Neural progenitor cell (in vitro differentiated cells): Measurements from ENCODE around the gene CEP104. TPM values are rescaled to one million over a fixed set of nuclear protein-coding genes. Genes with fewer than 3 reads are reported as not detected.

Experiments
- DNase-seq: peaks from one replicate; pipeline ENCODE4 v3.0.0-alpha.2; 2016; ENCODE audit warnings: low spot score
- H2AFZ ChIP-seq: fragments of 200-600 bp; sonication (generic); replicated peaks from 2 replicates; pipeline ENCODE4 v1.6.1; 2016; ENCODE audit warnings: antibody characterized with exemption
- H3F3A ChIP-seq: fragments of 200-600 bp; sonication (generic); 2 replicates; pipeline ENCODE4 v1.6.1; 2016; ENCODE audit warnings: antibody characterized with exemption, low read depth
- H3K27ac ChIP-seq: fragments of 200-600 bp; sonication (generic); 2 replicates; pipeline ENCODE4 v1.5.1; 2016; ENCODE audit warnings: mild to moderate bottlenecking
- H3K27me3 ChIP-seq: fragments of 200-600 bp; sonication (generic); 2 replicates; pipeline ENCODE4 v1.6.1; 2016; ENCODE audit warnings: mild to moderate bottlenecking, moderate library complexity
- H3K36me3 ChIP-seq: fragments of 200-600 bp; sonication (generic); 2 replicates; pipeline ENCODE4 v1.5.1; 2016
- H3K4me1 ChIP-seq: fragments of 200-600 bp; sonication (generic); 2 replicates; pipeline ENCODE4 v1.6.1; 2016; ENCODE audit warnings: mixed run types
- H3K4me2 ChIP-seq: fragments of 200-600 bp; sonication (generic); 2 replicates; pipeline ENCODE4 v1.6.1; 2016
- H3K4me3 ChIP-seq: fragments of 200-600 bp; sonication (generic); 2 replicates; pipeline ENCODE4 v1.5.1; 2016
- H3K79me2 ChIP-seq: fragments of 200-600 bp; sonication (generic); 2 replicates; pipeline ENCODE4 v1.6.1; 2016; ENCODE audit warnings: low read depth
- H3K9ac ChIP-seq: fragments of 200-600 bp; sonication (generic); 2 replicates; pipeline ENCODE4 v1.6.1; 2016
- H3K9me3 ChIP-seq: fragments of 200-600 bp; sonication (generic); 2 replicates; pipeline ENCODE4 v1.5.1; 2016; ENCODE audit warnings: low read depth
- H4K20me1 ChIP-seq: fragments of 200-600 bp; sonication (generic); 2 replicates; pipeline ENCODE4 v1.6.1; 2016; ENCODE audit warnings: low read depth
- H3K27ac Mint-ChIP-seq: 3 replicates; pipeline ENCODE4 v1.8.0; 2021; ENCODE audit warnings: mixed read lengths
- H3K27me3 Mint-ChIP-seq: 2 replicates; pipeline ENCODE4 v1.8.0; 2022; ENCODE audit warnings: low read depth, mild to moderate bottlenecking, inconsistent platforms, moderate library complexity, mixed read lengths; ENCODE audit not compliant: insufficient read depth
- H3K36me3 Mint-ChIP-seq: 3 replicates; pipeline ENCODE4 v1.8.0; 2021; ENCODE audit warnings: mixed read lengths
- H3K4me1 Mint-ChIP-seq: 3 replicates; pipeline ENCODE4 v1.8.0; 2021; ENCODE audit warnings: mixed read lengths
- H3K4me3 Mint-ChIP-seq: 3 replicates; pipeline ENCODE4 v1.8.0; 2021; ENCODE audit warnings: mild to moderate bottlenecking, moderate library complexity, mixed read lengths
- H3K9me3 Mint-ChIP-seq: 3 replicates; pipeline ENCODE4 v1.8.0; 2020; ENCODE audit warnings: mixed read lengths
- EZH2 ChIP-seq: fragments of 200-600 bp; sonication (generic); IDR thresholded peaks from 2 replicates; pipeline ENCODE4 v1.6.1; 2017; ENCODE audit warnings: antibody characterized with exemption, mild to moderate bottlenecking, moderate library complexity
- EZH2phosphoT487 ChIP-seq: fragments of 200-600 bp; sonication (generic); IDR thresholded peaks from 2 replicates; pipeline ENCODE4 v1.6.1; 2017; ENCODE audit warnings: antibody characterized with exemption
- total RNA-seq: library from RNA; depleted of rRNA; stranded (reverse); fragments of >200 nt; gene quantifications from 2 replicates; pipeline ENCODE4 v1.2.3, GENCODE V29; 2015; ENCODE audit warnings: low replicate concordance
- TF ChIP-seq, protein P1 (sequence below): fragments of 200-600 bp; sonication (generic); IDR thresholded peaks from 2 replicates; pipeline ENCODE4 v1.5.1; 2017; ENCODE audit warnings: antibody characterized with exemption, mild to moderate bottlenecking

CEP104 gene
- total RNA-seq, 1 donor from 2014 or later: 12.9 TPM

DNA sequence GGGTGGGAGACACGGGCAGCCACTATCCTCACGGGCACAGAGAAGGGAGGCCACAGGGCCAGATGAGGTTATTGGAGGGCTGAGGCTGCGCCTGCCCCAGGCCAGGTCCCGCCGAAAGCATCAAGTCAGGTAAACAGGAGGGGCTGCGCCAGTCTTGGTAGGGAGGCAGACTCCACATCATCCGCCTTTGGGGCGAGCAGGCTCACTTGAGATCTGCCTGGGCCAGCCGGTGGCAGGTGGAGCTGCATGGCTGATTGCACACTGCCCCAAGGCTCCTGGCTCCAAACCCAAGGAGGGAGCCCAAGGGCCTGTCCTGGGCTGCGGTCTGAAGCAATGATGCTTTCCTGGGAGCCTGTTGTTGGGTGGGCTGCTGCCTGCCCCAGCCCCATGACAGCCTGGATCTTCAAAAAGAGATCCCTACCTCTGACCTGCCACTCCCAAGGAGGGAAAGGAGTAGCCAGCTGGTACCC is 79.9 kb downstream of the CEP104 start:
- H3K27ac ChIP-seq: no peak overlapping the region
- Mint-ChIP-seq H3K4me1 (peaks cover 15% of the 10 kb centered on the region), H3K9me3 (no peaks in the 10 kb centered on the region), H3K36me3 (peaks cover 16% of the 10 kb centered on the region), H3K4me3 (peak overlapping the region; percentile 58), H3K27ac (peak overlapping the region; percentile 60), H3K27me3 (peaks cover 5% of the 10 kb centered on the region)
- DNase-seq: no peak
- H3K4me3 ChIP-seq: no peak overlapping the region
- H3F3A ChIP-seq: peaks cover 5% of the 10 kb centered on the region
- no peak overlapping the region for H3K9ac ChIP-seq
- H3K27me3 ChIP-seq: peaks cover 10% of the 10 kb centered on the region
- H3K79me2 ChIP-seq: no peaks in the 10 kb centered on the region
- no peaks in the 10 kb centered on the region for H3K36me3 ChIP-seq
- peaks cover 14% of the 10 kb centered on the region for H3K4me1 ChIP-seq
- H3K9me3 ChIP-seq: no peaks in the 10 kb centered on the region
- TF ChIP-seq, protein P1, sequence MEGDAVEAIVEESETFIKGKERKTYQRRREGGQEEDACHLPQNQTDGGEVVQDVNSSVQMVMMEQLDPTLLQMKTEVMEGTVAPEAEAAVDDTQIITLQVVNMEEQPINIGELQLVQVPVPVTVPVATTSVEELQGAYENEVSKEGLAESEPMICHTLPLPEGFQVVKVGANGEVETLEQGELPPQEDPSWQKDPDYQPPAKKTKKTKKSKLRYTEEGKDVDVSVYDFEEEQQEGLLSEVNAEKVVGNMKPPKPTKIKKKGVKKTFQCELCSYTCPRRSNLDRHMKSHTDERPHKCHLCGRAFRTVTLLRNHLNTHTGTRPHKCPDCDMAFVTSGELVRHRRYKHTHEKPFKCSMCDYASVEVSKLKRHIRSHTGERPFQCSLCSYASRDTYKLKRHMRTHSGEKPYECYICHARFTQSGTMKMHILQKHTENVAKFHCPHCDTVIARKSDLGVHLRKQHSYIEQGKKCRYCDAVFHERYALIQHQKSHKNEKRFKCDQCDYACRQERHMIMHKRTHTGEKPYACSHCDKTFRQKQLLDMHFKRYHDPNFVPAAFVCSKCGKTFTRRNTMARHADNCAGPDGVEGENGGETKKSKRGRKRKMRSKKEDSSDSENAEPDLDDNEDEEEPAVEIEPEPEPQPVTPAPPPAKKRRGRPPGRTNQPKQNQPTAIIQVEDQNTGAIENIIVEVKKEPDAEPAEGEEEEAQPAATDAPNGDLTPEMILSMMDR: no peak
- TF ChIP-seq EZH2phosphoT487 (no peak), EZH2 (no peak)
- H3K4me2 ChIP-seq: no peak overlapping the region
- H4K20me1 ChIP-seq: peaks cover 4% of the 10 kb centered on the region
- no peak overlapping the region for H2AFZ ChIP-seq

DNA sequence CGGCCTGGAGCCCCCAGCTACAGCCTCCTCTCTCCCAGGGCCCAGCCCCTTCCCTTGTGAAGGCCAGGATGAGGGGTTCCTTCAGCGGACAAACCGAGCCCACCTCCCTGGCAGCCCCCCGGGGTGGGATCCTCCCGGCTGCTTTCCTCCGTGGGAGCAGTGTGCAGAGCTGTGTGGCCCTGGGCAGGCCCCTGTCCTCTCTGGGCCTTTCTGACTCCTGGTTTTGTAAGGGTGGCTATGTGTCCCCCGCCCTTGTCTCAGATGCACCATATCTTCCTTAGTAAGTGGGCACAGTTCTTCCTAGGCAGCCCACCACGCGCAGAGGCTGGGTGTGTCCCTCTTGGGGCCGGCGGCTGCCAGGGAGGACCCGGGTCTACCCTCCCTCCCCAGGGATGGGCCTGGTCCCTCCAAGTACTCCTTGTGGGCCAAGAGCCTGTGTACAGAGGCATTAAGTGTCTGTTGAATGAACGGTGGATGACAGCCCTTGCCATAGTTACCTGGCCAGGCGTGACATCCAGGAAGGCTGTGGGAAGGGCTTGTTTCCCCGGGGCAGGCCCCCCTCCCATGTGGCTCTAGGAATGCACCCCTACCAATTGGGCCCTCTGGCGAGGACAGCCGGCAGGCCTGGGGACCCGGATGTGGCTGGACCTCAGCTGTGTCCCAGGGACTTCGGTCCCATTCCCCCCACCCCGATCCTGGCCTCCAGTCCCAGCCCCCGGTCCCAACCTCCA is 80.6 kb downstream of the CEP104 start:
- Mint-ChIP-seq H3K9me3 (no peaks in the 10 kb centered on the region), H3K27ac (peak overlapping the region; percentile 69), H3K36me3 (peaks cover 15% of the 10 kb centered on the region), H3K4me1 (peaks cover 20% of the 10 kb centered on the region), H3K27me3 (peaks cover 8% of the 10 kb centered on the region), H3K4me3 (no peak overlapping the region)
- peaks cover 5% of the 10 kb centered on the region for H3F3A ChIP-seq
- H2AFZ ChIP-seq: no peak overlapping the region
- H3K4me2 ChIP-seq: no peak overlapping the region
- no peak overlapping the region for H3K9ac ChIP-seq
- H3K27ac ChIP-seq: no peak overlapping the region
- H3K27me3 ChIP-seq: peaks cover 13% of the 10 kb centered on the region
- DNase-seq: no peak
- H3K4me1 ChIP-seq: peaks cover 14% of the 10 kb centered on the region
- H4K20me1 ChIP-seq: peaks cover 4% of the 10 kb centered on the region
- no peak overlapping the region for H3K4me3 ChIP-seq
- H3K79me2 ChIP-seq: no peaks in the 10 kb centered on the region
- TF ChIP-seq EZH2phosphoT487 (no peak), EZH2 (no peak)
- TF ChIP-seq, protein P1: no peak
- H3K9me3 ChIP-seq: no peaks in the 10 kb centered on the region
- no peaks in the 10 kb centered on the region for H3K36me3 ChIP-seq

DNA sequence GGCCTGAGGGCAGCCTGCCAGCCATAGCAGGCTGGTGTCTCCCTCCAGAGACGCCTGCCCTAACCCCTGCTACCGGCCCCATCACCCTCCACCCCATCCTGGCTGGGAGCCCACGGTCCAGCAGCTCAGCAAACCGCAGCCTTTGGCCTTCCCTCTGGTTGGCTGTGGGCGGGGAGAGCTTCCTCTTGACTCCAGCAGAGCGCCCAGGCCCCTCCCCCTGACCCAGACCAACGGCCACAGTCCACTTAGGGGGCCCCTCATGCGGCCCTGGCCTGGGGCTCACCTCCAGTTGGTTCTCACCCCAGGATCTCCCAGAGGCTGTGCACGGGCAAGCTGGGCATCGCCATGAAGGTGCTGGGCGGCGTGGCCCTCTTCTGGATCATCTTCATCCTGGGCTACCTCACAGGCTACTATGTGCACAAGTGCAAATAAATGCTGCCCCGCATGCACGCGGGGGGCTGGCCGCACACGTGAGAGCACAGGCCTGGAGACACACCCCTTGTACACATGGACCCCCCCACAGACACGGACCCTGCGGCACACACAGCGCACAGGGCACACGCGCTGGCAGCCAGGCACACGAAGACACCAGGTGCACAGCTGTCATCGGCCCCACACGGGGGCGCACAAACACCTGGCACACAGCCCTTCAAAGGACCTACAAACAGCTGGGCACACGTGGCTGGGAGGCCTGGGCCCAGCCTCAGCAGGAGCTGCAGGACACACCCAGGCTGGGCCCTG is 81.4 kb downstream of the CEP104 start:
- Histone ChIP-seq H2AFZ (no peak overlapping the region), H4K20me1 (peaks cover 4% of the 10 kb centered on the region), H3K79me2 (no peaks in the 10 kb centered on the region), H3K4me2 (peak overlapping the region; percentile 43), H3F3A (peaks cover 5% of the 10 kb centered on the region), H3K4me3 (no peak overlapping the region), H3K27me3 (peaks cover 20% of the 10 kb centered on the region), H3K36me3 (no peaks in the 10 kb centered on the region), H3K4me1 (peaks cover 14% of the 10 kb centered on the region), H3K9me3 (no peaks in the 10 kb centered on the region), H3K27ac (no peak overlapping the region), H3K9ac (no peak overlapping the region)
- no peaks in the 10 kb centered on the region for H3K9me3 Mint-ChIP-seq
- peak; percentile 72 for DNase-seq
- peaks cover 12% of the 10 kb centered on the region for H3K36me3 Mint-ChIP-seq
- peak overlapping the region; percentile 37 for H3K27ac Mint-ChIP-seq
- H3K27me3 Mint-ChIP-seq: peaks cover 8% of the 10 kb centered on the region
- no peak overlapping the region for H3K4me3 Mint-ChIP-seq
- TF ChIP-seq, protein P1: peak; percentile 59
- no peak for TF ChIP-seq EZH2phosphoT487
- H3K4me1 Mint-ChIP-seq: peaks cover 27% of the 10 kb centered on the region
